Activated CD8-positive, alpha-beta memory T cell treated with anti-CD3 and anti-CD28 coated beads, Interleukin-2, amount 50 U/mL, for 4 hours (primary cell): ENCODE measurements around the gene GID8.
A peak's percentile ranks its signal among the peaks of the same experiment; 100 is the strongest.

ENCODE experiments used
- DNase-seq: peaks from one replicate; pipeline ENCODE4 v3.0.0-alpha.2; 2020

Gene GID8

DNA sequence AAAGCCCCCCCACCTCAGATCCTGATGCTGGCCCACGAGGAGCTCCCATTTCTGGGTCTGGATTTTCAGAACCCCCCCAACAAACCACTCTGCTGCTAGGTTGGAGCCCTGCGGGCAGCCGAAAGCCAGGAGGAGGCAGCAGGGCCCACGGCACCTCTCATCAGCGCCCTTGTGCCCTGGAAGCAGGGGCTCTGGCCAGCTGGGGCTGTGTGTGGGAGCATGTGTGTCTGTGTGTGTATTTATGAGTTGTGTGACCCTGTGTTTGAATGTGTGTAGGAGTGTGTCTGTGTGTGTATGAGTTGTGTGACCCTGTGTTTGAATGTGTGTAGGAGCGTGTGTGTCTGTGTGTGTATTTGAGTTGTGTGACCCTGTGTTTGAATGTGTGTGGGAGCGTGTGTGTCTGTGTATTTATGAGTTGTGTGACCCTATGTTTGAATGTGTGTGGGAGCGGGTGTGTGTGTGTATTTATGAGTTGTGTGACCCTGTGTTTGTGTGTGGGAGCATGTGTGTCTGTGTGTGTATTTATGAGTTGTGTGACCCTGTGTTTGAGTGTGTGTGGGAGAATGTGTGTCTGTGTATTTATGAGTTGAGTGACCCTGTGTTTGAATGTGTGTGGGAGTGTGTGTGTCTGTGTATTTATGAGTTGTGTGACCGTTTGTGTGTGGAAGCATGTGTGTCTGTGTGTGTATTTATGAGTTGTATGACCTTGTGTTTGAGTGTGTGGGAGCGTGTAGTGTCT is 33.4 kb downstream of the GID8 start:
- DNase-seq = no peak

- DNase-seq = peak; percentile 88
Observed at GRCh38 chr20:62971950-62972844, 34.2 kb downstream of the GID8 start.

DNA sequence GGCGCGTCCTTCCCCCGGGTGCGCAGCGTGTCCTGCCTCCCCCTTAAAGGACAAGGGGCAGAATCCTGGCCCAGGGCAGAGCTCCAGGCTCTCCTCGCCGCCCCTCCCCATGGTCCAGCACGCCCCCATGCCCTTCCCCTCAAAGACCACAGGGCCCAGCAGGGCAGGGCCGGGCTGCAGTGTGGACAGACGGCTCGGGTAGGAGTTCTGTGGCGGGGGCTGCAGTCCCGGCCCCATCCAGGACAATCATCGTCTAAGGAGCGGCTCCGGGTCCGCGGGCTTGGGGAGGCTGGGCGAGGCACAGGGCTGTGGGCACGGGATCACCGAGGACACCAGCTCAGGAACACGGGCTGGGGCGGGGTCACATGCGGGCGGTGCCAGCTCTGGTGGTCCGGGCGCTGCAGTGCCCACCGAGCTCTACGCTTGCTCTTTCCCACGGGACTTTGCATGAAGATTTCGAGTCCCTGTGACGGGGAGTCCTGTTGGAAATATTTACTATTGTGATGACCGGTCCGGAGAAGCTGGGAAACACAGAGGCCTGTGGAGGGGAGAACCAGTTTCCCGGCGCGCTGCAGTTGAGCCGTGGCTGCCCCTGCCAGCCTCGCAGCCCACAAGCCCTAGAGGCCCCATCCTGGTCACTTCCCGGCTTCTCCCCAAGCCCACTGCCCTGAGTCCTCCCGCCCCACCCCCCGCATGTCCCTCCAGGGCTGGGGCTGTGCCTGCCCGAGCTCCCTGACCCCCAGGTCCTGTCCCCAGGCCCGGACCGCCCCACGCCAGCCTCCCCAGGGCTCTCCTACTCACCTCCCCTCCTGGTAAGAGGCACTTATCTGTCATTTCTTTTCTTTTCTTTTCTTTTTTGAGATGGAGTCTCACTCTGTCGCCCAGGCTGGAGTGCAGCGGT is 35.1 kb downstream of the GID8 start:
- no peak for DNase-seq

DNA sequence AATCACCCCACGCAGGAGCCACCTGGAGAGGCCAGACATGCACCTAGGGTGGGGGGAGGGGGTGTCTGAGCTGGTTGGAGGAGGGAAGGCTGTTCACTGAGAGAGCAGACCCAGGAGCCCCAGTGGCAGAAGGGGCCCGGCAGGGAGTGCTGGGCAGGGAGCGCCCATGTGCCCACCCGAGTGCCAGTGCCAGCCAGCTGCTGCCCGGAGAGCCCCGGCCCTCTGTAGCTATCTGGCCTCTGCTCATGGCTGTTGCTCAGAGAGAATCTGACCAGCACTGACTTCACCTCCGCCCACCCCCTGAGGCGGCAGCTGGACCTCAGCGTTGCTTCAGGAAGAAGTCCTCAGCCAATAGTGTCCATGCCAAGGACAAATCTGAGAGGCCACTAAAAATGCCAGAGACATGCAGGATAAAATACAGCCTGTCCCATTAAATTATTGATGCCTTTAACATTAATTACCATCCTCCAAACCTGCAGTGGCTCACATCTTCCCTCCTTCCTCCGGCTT is 37.4 kb downstream of the GID8 start:
- DNase-seq = no peak

- DNase-seq = no peak
Observed at GRCh38 chr20:62975812-62976508, 38.0 kb downstream of the GID8 start.

DNA sequence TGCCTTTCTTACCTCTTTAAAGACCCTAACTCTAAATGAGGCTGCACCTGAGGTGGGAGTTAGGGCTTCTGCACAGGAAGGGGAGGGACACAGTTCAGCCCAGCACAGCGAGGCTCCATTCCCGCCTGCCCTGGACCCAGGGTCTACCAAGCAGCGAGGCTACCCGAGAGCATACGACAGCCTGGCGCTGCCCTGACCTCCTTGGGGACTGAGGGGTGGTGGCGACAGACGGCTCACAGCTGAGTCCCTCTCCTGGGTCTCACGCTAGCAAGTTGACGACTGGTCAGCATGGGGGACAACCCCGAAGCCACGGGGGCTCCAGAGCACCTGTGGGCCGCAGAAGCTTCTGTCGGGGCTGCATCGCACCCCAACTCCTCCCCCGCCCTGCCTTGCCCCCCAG is 38.9 kb downstream of the GID8 start:
- DNase-seq = no peak

DNA sequence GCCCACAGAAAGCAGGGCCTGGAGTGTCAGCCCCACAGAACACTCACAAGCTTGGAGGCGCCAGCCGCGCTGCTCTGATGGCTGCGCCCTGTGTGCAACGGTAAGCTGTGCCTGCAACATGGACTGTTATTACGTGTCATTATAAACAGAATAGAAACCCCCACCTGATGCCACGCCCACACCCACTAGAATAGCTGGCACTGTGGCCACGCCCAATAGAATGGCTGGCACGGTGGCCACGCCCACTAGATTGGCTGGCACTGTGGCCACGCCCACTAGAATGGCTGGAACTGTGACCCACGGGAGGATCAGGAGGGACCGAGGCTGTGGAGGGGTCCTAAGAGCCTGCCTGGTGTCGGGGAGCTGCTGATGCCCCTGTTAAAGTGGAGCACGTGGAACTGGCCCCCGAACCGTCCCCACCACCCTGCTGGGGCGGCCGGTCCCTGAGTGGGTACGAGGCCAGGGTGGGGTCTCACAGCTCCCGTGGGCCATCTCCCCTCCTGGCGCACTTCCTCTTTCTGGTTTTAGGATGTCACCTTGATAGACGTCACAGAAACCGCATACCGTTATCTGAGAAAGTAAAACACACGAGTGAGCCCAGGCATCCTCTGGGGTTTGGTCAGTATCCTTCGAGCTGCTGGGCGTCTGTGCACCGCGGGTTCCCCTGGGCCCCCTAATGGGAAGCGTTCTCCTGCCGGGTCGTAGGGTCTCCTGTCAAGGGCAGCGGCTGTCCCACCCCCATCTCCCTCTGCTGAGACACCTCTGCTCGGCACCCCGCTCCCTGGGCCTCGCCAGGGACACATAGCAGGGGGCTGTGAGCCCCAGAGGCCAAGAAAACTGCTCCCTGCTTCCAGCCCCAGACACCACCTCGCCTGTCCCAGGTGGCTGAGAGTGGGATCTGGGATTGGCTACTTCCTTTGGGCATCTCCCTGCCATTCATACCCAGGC is 39.9 kb downstream of the GID8 start:
- peak; percentile 79 for DNase-seq

DNA sequence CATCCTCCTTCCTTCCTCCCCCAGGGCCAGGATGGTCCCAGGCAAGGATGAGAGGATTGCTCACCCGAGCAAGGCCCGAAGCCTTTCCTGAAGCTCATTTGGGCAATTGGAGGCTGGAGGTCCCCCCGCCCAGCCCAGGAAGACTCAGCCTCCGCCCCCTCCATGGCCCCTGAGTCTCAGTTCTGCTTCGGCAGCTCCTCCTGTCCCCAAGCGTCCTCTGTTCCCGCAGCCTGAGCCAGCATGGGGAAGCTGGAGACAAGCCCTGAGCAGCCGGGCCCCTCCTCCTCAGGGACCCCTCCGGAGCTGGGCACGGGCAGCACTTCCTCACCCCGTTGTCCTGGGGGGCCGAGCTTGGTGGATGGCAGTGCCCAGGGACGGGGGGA is 40.6 kb downstream of the GID8 start:
- no peak for DNase-seq

DNA sequence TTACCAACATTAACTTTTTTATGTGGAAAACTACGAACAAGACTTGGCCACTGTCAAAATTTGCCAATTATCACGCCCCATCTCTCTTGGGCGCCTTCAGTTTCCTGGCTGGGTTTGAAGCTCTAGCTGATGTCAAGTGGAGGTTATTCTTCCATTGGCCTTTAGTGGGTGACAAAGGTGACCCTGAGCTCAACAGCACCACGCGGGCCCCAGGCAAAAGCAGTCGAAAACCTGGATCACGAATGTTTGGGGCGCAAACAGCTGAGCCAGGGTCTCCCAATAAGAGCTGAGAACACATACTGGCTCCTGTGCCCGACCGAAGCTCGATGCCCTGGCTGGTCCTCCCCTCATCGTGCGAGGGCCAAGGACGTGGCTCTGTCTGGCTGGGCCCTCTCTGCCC is 41.4 kb downstream of the GID8 start:
- DNase-seq = no peak

GRCh38 chr20:62979876-62980373 is 42.0 kb downstream of the GID8 start:
- DNase-seq = no peak

DNA sequence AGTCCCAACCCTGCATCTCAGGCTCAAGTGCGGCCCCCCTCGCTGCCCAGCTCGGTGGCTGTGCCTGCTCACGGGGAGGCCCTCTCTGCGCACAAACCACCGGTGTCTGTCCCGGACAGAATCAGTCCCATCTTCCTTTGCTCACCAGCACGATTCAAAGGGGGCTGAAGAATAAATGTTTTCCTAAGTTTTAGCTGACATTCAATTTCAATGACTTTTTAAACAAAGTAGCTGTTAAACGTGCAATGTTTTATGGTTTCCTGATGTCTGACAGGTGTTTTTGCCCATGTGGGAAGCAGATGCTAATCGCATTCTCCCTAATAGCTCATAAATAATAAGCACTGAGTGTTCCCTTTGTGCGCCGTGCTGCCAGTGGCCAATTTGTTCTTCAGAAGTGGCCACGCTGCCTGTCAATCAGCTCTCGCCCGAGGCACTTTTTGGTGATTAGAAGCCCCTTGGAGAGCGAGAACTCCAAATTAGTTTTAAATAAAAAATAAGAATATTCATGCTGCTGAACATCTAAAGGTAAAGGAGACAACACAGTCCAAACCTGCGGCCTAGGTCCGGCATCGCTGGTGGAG is 42.5 kb downstream of the GID8 start:
- DNase-seq = no peak

DNA sequence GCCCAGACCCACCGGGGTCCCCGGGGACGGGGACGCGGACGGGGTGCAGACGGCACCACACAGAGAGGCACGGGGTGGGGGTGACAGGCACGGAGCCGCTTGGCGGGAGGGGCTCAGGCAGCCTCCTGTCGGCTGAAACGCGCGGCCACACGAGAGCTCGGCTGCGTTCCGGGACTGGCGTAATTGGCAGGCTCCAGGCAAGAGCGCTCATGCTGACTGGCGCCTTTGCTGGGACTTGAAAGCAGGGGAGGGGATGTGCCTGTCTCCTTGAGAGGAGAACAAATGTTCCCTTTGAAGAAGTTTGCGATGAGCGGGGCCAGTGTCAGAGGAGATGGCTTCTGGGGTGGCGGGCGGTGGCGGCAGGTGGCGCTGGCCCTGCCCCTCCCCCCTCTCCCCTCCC is 43.0 kb downstream of the GID8 start:
- no peak for DNase-seq

- DNase-seq = no peak
Observed at GRCh38 chr20:62982124-62983075, 44.5 kb downstream of the GID8 start.

- DNase-seq = no peak
Observed at GRCh38 chr20:62983210-62983609, 45.3 kb downstream of the GID8 start.

DNA sequence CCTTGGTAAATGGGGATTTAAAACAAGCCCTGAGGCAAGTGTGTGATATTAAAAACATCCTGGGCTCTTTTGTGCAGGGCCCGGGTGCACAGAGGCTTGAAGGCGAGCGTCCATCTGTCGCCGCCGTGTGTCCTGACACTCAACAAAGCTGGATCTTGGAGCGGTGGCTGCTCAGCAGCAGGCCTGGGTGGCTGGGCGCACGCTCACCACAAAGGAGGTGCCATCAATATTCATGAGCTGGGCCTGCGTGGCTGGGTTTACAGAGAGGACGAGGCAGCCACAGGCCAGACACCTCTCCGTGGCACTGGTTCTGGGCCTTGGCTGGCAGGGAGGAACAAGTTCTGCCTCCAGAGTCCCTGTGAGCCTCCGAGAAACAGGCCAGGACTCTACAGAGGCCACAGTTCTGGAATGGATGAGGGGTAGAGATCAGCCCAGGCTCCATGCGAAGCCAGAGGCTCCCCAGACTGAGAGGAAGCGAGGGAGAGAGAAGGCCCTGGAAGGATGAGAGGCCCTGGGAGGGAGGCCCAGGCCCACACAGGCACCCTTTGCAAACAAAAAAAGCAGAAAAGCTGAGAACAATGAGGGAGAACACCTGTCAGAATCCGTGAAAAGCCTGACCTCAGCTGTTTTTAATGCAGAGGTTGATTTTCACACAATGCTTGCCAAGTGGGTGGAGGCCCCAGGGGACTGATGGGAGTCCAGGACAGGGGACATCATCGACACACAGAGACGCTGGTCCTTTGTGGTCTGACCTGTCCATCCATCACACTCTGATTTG is 46.9 kb downstream of the GID8 start:
- DNase-seq = no peak

- no peak for DNase-seq
Observed at GRCh38 chr20:62985444-62985778, 47.5 kb downstream of the GID8 start.

DNA sequence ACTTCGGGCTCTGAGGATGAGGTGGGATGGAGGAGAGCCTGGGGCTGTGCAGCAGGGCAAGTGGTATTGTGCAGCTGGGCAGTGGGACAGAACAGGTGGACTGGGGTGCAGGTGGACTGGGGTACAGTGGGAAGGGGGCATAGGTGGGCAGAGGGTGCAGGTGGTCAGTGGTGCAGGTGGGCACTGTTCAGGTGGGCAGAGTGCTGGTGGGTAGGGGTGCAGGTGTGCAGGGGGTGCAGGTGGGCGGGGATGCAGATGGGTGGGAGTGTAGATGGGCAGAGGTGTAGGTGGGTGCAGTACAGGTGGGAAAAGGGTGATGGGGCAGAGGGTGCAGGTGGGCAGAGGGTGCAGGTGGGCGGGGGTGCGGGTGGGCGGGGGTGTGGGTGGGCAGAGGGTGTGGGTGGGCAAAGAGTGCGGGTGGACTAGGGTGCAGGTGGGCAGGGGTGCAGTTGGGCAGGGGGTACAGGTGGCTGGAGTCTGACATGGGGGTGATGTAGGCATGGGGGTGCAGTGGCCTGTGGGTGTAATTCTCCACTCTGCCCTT is 48.4 kb downstream of the GID8 start:
- no peak for DNase-seq

- DNase-seq = no peak
Observed at GRCh38 chr20:62987114-62987513, 49.2 kb downstream of the GID8 start.
